GM18502 (cell line): ENCODE results near the gene SNX30.
A peak's percentile ranks its signal among the peaks of the same experiment; 100 is the strongest.

Experiments used
- ATAC-seq: cut with Tn5 transposase; IDR thresholded peaks from one replicate; pipeline ENCODE4 v1.9.1; 2021; ENCODE audit warnings: mild to moderate bottlenecking; ENCODE audit not compliant: unreplicated experiment, poor library complexity

Gene SNX30

GRCh38 chr9:112815868-112816267, 65.3 kb downstream of the SNX30 start:
- no peak for ATAC-seq

GRCh38 chr9:112817860-112818203, 67.3 kb downstream of the SNX30 start:
- ATAC-seq: peak; percentile 59

- peak; percentile 73 for ATAC-seq
Measured at GRCh38 chr9:112819635-112820496, 69.3 kb downstream of the SNX30 start.

GRCh38 chr9:112820881-112821280, 70.3 kb downstream of the SNX30 start:
- no peak for ATAC-seq

GRCh38 chr9:112822618-112823017, 72.1 kb downstream of the SNX30 start:
- ATAC-seq: no peak

GRCh38 chr9:112823257-112823656, 72.7 kb downstream of the SNX30 start:
- ATAC-seq: no peak

- no peak for ATAC-seq
Measured at GRCh38 chr9:112831281-112831851, 80.8 kb downstream of the SNX30 start.

GRCh38 chr9:112831969-112832368, 81.4 kb downstream of the SNX30 start:
- no peak for ATAC-seq

GRCh38 chr9:112833081-112833480, 82.5 kb downstream of the SNX30 start:
- no peak for ATAC-seq

- ATAC-seq: no peak
Measured at GRCh38 chr9:112836394-112836793, 85.8 kb downstream of the SNX30 start.

- no peak for ATAC-seq
Measured at GRCh38 chr9:112838342-112838741, 87.8 kb downstream of the SNX30 start.

- ATAC-seq: no peak
Measured at GRCh38 chr9:112839331-112839730, 88.8 kb downstream of the SNX30 start.

- ATAC-seq: no peak
Measured at GRCh38 chr9:112841261-112841660, 90.7 kb downstream of the SNX30 start.

GRCh38 chr9:112842555-112842954, 92.0 kb downstream of the SNX30 start:
- ATAC-seq: no peak

GRCh38 chr9:112844771-112845542, 94.4 kb downstream of the SNX30 start:
- peak; percentile 70 for ATAC-seq

- no peak for ATAC-seq
Measured at GRCh38 chr9:112846528-112847488, 96.2 kb downstream of the SNX30 start.

- no peak for ATAC-seq
Measured at GRCh38 chr9:112848316-112849151, 98.0 kb downstream of the SNX30 start.

GRCh38 chr9:112849363-112849922, 98.9 kb downstream of the SNX30 start:
- ATAC-seq: no peak

- ATAC-seq: no peak
Measured at GRCh38 chr9:112850840-112851239, 100.3 kb downstream of the SNX30 start.
